Inferior parietal cortex (tissue), 1 donor: Measurements from ENCODE around the gene PDLIM5.
"Not testable (repeated sequence)": the region's sequence is repeated elsewhere in the genome, so short reads cannot be mapped to it uniquely, and the experiment has no call there.

Experiments
- DNase-seq: peaks from one replicate; pipeline ENCODE4 v3.0.0-alpha.2; 2016; ENCODE audit errors: extremely low spot score

Gene PDLIM5, protein sequence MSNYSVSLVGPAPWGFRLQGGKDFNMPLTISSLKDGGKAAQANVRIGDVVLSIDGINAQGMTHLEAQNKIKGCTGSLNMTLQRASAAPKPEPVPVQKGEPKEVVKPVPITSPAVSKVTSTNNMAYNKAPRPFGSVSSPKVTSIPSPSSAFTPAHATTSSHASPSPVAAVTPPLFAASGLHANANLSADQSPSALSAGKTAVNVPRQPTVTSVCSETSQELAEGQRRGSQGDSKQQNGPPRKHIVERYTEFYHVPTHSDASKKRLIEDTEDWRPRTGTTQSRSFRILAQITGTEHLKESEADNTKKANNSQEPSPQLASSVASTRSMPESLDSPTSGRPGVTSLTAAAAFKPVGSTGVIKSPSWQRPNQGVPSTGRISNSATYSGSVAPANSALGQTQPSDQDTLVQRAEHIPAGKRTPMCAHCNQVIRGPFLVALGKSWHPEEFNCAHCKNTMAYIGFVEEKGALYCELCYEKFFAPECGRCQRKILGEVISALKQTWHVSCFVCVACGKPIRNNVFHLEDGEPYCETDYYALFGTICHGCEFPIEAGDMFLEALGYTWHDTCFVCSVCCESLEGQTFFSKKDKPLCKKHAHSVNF

DNA sequence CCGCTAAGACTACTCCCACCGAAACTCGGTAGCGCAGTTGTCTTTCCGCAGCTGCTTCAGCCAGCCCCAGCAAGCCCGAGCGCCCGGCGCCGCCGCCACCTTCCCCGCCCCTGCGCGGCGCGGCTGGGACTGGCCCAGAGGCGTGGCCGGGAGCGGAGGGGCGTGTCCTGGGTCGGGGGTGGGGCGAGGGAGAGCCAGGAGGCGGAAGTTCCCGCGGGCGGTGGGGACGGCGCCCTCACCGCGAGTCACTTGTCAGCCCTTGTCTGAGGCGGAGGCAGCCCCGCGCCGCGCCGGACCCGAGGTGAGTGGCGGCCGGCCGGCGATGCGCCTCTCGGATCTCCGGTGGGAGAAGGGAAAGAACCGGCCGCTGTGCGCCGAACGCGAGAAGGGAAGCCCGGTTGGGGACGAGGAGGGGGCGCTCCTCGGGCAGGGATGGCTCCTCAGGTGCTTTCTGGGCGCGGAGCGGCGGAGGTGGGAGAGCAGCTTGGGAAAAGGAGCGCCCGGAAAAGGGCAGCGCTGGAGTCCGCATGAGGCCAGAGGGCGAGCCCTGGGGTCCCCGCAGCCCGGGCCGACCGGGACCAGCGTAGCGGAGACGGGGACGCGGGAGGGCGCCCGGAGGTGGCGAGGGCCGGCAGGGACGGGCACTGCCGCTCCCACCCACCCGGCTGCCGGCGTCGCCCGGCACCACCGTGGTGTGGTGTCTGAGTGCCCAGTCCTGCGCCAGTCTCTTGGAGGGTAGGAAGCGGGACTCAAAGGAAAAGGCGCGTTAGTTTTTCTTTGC lies at the start of gene PDLIM5:
TSS of gene PDLIM5 (plus strand) at position 248 of the 781 bp plus-strand sequence. CDS start 3,347 bp downstream, outside the sequence.
- peak; percentile 83 for DNase-seq

DNA sequence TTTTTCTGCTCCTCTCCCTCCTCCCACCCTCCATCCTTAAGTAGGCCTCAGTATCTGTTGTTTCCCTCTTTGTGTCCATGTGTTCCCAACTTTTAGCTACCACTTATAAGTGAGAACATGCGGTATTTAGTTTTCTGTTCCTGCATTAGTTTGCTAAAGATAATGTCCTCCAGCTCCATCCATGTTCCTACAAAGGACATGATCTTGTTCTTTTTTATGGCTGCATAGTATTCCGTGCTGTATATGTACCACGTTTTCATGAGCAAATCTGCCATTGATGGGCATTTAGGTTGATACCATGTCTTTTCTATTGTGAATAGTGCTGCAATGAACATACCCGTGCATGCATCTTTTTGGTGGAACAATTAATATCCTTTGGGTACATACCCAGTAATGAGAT lies 49.3 kb upstream of the PDLIM5 start:
- not testable (repeated sequence) for DNase-seq

DNA sequence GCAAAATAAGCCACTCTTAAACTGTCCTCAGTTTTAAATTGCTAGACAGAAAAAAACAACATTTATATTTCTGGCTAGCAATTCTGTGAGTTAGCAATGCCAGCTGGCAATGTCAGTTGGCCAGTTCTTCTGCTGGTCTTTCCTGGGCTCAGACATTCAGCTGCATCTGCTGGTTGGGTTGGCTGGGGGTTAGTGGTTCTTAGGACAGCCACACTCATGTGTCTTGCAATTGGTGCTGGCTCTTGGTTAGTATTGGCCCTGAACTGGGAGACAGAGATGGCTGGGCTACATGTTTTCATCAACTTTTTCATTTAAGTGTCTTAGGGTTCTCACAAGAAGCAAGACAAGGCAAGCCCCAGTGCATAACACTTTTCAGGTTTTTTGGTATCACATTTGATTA lies 48.0 kb upstream of the PDLIM5 start:
- no peak for DNase-seq

DNA sequence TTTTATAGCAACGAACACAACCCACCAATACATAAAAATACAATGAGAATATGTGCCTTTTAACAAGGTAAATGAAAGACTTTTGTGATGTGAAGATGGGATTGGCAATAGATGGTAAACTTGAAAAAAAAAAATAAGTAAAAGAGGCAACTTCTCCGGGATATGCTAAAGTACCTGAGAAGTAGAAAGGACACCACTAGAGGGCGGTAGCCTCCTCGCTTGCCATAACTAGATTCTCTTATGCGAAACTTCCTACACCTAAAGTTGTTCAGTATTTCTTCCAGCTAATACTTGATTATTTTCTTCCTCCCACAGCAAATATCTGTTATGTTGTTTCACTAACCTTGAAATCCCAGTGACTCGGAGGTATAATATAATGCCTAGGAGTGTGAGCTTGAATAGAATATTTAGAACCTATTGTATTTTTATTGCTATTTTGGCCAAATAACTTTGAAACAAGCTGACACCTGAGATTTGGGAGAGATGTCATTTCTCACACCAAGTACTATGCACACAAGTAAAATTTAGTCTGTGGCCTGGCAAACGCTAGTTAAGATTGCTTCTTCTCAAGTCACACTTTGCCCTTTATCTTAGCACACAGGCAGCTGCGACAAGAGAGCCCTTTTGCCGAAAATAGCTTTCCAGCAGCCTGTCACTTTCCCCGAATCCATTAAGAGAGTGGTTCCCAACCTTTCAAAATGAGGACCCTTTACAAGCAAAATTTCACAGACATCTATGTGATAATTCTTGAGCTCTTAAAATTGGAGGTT lies 44.9 kb upstream of the PDLIM5 start:
- peak; percentile 91 for DNase-seq

DNA sequence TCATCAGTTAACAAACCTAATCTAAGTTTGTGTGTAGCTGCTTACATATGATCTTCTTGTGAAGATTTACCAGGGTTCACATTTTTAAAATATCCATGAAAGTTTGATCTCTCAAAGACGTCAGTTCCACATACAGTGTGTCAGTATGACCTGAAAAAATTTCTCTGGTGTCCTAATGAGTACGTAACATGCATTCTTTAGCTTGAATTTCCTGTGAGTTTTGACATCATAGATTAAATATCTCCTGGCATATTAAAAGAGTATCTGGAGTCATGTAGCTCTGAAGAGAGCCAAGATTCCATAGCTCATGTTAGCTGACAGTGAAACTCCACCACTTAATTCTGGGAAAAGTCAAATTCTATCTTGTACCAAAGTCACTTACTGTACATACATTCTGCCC lies 43.9 kb upstream of the PDLIM5 start:
- no peak for DNase-seq

DNA sequence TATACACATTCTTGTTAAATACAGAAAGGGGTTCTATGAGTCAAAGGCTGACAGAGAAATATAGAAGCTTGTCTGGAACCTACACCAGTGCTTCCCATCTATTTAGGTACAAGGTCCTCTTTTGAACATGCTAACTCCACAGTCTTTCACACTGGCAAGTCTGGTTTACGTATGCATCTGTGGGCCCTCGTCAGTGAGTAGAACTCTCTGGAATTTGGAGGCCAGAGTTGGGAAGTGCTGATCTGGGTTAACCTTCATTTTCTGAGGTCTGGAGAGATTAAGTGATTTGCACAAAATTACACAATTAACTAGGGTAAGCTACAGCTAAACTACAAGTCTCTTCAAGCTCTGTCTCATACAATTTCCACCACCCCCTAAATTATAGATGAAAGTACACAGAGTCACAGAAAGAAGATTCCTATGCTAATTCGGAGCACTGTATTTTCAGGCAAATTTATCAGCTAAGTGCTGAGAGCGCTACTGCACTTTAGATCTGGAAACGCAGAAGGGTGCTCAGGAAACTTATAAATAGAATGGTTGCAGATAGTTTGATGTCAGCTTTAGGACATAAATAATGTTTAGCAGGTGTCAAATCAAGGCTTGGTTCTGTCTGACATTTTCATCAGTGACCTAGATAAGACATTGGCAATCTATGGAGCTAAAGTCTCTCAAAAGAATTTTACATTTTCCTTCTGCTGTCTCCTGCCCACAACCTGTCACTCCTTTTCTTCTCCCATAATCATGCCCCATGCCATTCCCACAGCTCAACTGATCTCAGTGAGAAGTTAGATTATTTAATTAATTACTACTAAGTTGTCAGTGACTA lies 43.0 kb upstream of the PDLIM5 start:
- no peak for DNase-seq

DNA sequence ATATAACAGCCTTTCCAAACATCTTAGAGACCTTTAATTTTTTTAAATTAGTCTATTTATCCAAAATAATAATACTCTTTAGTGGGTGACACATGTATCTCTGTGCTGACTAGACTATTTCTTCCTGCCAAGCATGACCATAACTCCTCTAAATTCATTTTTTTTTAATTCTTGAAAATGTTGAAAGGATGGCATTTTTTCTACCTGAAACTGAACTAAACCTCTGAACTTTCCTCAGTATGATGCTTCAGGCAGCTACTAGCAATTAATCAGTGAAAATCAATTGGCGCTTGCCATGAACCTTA lies 42.4 kb upstream of the PDLIM5 start:
- DNase-seq, result no peak

DNA sequence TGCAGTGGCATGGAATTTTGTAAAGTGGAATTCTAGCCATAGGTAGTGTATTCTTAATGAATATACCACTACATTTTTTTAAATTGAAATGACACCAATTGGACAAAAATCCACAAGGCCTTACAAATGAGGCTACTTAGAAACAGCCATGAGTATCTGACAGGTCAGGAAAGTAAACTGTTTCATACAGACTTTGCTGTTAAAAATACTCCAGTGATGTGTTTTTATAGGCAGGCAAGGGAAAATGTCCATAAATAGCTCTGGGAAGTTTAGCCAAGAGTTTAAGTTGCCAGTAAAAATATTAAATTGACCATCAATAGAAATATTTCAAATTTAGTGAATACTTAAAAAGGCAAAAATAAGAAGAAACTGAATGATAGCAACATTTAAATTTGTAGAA lies 41.8 kb upstream of the PDLIM5 start:
- DNase-seq, result no peak

DNA sequence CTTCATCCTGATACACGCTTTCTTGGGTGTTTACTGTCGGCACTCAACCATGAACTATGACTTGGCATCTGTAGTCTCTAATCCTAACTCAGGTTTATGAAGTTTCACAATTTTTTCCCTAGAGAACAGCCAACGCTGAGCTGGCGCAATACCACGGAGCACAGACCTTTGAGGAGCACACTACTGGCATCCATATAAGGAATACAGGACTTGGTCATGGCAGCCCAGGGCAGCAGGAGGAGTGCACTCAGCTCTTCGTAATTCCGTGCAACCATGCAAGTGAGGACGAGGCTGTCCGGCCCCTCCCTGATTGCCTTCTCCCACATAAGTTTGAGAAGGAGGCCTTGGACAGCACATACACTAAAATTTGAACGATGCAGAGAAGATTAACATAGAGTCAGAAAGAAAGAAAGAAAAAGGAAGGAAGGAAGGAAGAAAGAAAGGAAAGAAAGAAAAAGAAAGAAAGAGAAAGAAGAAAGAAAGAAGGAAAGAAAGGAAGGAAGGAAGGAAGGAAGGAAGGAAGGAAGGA lies 41.0 kb upstream of the PDLIM5 start:
- no peak for DNase-seq

DNA sequence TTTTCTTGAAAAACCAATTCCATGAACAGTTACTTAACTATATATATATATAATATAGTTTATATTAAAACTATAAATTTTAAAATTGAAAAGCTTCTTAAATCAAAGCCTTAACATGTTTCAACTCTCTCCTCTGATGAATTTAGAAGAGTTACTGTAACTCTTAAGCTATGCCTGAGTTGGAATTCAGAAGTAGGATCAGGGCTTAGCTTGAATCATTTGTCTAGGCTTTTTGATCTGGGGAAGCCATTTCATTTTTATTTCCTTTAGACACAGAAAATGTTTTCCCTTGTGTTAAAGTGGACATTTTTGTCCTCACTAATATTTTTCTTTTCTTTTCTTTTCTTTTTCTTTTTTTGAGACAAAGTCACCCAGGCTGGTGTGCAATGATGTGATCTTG lies 40.4 kb upstream of the PDLIM5 start:
- DNase-seq, result no peak

DNA sequence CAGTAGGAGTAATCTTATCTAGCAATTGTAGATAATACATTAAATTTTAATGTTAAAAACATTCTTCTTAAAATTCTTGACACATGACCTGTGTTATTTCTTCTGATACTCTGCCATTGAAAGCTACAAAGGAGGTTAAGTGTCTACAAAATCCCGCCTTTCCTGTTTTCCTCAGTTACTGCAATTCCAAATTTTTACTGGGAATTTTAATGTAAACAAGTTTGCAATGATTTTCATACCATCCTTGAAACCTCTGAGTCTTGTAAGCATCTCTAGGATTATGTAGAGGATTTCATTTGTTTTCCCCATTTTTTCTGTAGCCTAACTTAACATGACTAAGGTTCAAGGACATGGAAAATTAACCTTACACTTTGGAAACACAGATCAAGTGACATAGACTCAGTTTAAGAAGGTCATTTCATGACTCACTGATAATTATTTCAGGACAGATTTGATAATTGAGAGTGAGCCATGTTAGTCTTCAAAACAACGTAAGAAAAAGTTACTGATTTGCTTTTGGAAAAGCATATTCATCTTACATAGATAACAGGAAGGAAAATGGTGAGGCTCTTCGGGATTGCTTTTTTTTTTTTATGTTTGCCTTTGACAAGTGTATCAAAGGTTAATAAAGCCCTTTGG lies 39.6 kb upstream of the PDLIM5 start:
- no peak for DNase-seq

DNA sequence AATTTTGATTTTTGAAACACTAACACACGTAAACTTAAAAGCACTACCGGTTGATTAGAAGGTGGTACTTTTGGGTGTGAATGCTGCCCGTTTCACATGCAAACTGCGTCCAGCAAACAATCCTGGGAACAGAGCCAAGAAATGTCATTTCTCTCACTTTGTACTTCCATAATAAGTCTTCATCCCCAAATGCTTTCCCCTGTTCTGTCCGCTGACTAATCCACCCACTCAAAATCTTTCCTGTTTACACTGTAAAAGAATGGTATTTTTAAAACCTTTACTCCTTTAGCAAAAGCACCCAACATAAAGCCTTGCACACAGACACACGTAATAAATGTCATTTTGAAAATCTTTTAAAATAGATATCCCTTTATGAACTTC lies 39.1 kb upstream of the PDLIM5 start:
- DNase-seq, result no peak

DNA sequence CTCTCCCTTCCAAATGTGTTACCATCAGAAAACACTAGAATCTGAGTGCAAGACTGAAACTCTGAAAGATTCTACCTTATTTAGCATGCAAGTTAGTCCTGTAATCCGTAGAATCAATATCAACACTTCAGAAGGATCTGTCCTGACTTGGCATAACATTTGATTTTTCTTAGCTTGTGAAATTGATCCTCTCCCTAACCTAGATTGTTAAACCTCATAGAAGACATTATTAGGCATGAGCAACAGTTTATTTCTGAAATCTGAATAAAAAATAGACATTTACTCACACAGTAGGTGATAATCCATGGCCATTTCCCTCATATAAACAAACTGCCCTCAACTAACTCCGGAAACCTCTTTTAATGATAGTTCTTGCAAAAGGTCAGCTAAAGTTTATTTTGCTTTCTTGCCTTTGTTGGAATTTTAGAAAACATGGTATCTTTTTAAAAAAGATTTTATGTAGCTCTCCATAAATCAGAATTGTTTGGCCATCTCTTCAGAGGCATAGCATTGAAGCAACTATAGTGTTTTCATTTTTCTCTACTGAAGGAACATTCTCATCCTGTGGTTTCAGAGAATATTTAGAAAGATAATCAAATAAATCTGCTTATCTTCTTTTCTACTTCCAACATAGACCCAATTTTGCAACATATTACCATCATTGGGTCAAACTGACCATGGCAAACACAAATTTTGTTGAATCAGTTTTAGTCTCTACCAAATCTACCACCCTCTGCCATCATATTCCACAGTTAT lies 38.5 kb upstream of the PDLIM5 start:
- DNase-seq, result no peak

DNA sequence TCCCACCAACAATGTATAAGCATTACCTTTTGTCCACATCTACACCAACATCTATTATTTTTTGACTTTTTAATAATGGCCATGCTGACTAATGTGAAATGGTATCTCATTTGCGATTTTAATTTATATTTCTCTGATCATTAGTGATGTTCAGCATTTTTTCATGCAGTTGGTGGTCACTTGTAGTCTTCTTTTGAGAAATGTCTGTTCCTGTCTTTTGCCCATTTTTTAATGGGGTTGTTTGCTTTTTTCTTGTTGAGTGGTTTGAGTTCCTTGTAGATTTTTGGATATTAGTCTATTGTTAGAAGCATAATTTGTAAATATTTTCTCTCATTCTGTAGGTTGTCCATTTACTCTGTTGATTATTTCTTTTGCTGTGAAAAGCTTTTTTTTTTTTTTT lies 36.8 kb upstream of the PDLIM5 start:
- no peak for DNase-seq

DNA sequence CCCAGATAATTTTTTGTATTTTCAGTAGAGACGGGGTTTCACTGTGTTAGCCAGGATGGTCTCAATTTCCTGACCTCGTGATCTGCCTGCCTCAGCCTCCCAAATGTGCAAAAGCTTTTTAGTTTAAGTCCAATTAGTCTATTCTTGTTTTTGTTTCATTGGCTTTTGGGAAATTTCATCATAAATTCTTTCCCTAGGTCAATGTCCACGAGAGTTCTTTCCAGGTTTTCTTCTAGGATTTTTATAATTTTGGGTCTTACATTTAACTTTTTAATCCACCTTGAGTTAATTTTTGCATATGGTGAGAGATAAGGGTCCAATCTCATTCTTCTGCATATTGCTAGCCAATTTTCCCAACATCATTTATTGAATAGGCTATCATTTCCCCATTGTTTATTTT lies 36.3 kb upstream of the PDLIM5 start:
- DNase-seq, result no peak

DNA sequence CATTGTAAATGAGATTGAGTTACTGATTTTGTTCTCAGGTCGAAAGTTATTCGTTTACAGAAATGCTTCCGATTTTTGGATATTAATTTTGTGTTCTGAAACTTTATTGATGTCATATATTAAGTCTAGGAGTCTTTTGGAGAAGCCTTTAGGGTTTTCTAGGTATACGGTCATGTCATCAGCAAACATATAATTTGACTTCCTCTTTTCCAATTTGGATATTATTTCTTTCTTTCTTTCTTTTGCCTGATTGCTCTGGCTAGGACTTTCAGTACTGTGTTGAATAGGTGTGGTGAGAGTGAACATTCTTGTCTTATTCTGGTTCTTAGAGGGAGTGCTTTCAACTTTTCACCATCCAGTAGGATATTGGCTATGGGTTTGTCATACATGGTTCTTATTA lies 35.4 kb upstream of the PDLIM5 start:
- DNase-seq, result no peak

DNA sequence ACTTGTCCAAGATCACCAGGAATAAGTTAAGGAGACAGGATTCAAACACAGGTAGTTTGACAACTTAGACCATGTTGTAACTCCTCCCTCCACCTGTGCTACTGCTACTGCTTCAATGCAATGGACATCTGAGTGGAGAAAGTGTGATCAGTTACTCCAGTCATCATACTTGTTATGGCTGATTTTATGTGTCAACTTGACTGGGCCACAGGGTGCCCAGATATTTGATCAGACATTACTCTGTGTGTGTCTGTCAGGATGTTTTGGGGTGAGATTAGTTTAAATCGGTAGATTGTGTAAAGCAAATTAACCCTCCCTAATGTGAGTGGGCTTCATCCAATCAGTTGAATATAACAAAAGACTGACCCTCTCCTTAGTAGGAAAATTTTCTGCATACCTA lies 34.8 kb upstream of the PDLIM5 start:
- no peak for DNase-seq

DNA sequence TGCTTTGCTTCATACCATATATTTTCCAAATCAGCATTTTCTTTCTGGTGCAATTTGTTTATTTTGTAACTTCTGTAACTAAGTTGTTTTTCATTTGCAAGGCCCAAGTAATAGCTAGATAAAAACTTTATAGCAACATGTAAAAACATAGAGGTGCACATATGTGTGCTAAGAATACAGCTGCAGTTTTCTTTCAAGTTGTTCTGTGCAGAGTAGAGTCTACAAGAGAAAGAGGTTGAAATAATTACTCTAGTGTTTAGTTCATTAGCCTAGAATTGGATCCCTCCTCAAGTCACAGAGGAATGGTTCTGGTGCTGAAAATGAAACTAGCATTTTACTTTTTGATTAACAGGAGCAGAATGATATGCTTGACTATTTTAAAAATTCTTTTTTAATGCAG lies 32.2 kb upstream of the PDLIM5 start:
- no peak for DNase-seq

DNA sequence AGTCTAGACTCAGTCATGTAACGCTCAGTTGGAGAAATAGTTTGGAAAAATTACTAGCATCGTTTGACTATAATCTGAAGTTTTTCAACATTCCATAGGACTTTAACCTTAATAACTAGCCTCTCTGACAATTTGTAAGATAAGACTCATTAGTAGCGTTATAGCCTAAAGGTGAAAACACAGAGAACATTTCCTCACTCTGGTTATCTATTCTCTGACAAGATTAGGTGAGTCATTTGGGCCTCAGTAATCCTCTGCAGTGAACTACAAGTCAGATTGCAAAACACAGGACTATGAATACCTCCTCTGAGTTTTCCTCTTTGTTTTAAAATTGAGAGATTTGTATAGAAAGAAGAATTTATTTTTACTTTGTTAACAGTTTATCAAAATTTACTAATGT lies 31.8 kb upstream of the PDLIM5 start:
- no peak for DNase-seq

DNA sequence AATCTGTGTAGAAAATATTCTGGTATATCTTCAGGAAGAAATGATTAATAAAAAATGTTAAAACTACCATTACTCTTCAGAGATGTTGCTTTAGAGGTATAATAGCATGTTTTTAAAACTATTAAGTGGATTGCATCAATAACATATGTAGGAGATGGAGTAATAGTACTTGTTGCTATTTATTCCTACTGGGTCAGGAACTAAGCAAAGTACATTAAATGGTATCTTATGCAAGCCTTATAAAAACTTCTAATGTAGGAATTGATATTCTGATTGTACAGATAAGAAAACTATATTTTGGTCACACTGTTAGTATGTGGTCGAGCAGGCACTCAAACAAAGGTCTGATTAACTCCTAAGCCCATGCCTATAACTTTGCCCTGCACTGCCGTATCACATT lies 31.4 kb upstream of the PDLIM5 start:
- DNase-seq, result no peak
